ENCODE data around the gene LDOC1. TPM values are rescaled to one million over a fixed set of nuclear protein-coding genes. Genes with fewer than 3 reads are reported as not detected.
"Not testable (repeated sequence)": the region's sequence is repeated elsewhere in the genome, so short reads cannot be mapped to it uniquely, and the experiment has no call there.

Gene LDOC1
- total and polyA plus RNA-seq, 2 of the 8 experiments (the other 6 are each of a cell fraction or from before 2014, with no cell fraction given): 19.1 to 52.4 TPM

- TF ChIP-seq NANOG (IDR thresholded peaks at IDR 0.05; ENCODE audit: insufficient read depth, low read depth, low read length, poor library complexity, severe bottlenecking) (no peak), CBX5 (IDR thresholded peaks at IDR 0.05; ENCODE audit: low read depth, low read length) (no peak), SRF (IDR thresholded peaks at IDR 0.05; ENCODE audit: low read depth, low read length) (no peak)
Observed at GRCh38 chrX:141201962-141202361, 25.0 kb upstream of the LDOC1 start (continued).

- H2BK15ac ChIP-seq (ENCODE audit: low read length); H3K23me2 ChIP-seq (ENCODE audit: low read depth, low read length); H2BK5ac ChIP-seq (ENCODE audit: low read depth, low read length); H3K18ac ChIP-seq (ENCODE audit: extremely low read depth, low read length); CTCF ChIA-PET (ENCODE audit: partially characterized antibody); H4K20me1 ChIP-seq (replicated peaks in 1 of 2; ENCODE audit: control insufficient read depth in 1 of 2, insufficient read depth in 2 of 2, low read length in 2 of 2); FAIRE-seq; H3K79me1 ChIP-seq (ENCODE audit: low read depth, low read length); H3K4ac ChIP-seq (replicated peaks; ENCODE audit: insufficient read length, low read depth, low read length); H3K4me3 ChIP-seq (ENCODE audit: extremely low read depth in 1 of 4, insufficient read depth in 2 of 4, low read depth in 3 of 4, low read length in 4 of 4); POLR2A ChIA-PET (ENCODE audit: partially characterized antibody); H3K23ac ChIP-seq (ENCODE audit: insufficient read length); H2BK12ac ChIP-seq (ENCODE audit: low read depth, low read length); H2AK5ac ChIP-seq (ENCODE audit: low read depth, low read length); H3K14ac ChIP-seq (ENCODE audit: insufficient read length); H2BK20ac ChIP-seq (ENCODE audit: low read length); H2AFZ ChIP-seq (ENCODE audit: low read length); H3K27me3 ChIP-seq (replicated peaks in 1 of 4; ENCODE audit: control insufficient read depth in 3 of 4, extremely low read depth in 1 of 4, insufficient read depth in 3 of 4, low read length in 3 of 4); H2BK120ac ChIP-seq (replicated peaks; ENCODE audit: low read depth, low read length); H3K4me2 ChIP-seq (ENCODE audit: insufficient read depth in 1 of 2, low read depth in 2 of 2, low read length in 2 of 2); H4K5ac ChIP-seq (ENCODE audit: insufficient read length, low read depth, low read length); H3K27ac ChIP-seq (ENCODE audit: low read depth, low read length); DNase-seq (ENCODE audit: low read depth in 1 of 2, low spot score in 2 of 2); H3K36me3 ChIP-seq (ENCODE audit: control insufficient read depth in 2 of 4, insufficient read depth in 4 of 4, low read length in 3 of 4); H3K9ac ChIP-seq (replicated peaks in 1 of 4; ENCODE audit: extremely low read depth in 1 of 4, low read depth in 3 of 4, low read length in 3 of 4); H3K56ac ChIP-seq (replicated peaks; ENCODE audit: insufficient read length, low read depth, low read length); H4K8ac ChIP-seq (ENCODE audit: extremely low read depth, insufficient read depth, low read length); H3K4me1 ChIP-seq (replicated peaks in 1 of 4; ENCODE audit: control insufficient read depth in 3 of 4, insufficient read depth in 4 of 4, low read length in 3 of 4); H3K9me3 ChIP-seq (ENCODE audit: insufficient read depth in 2 of 2, low read depth in 1 of 2, low read length in 1 of 2); H4K91ac ChIP-seq (replicated peaks; ENCODE audit: insufficient read length, low read length); H3K79me2 ChIP-seq (ENCODE audit: control insufficient read depth in 1 of 2, insufficient read depth in 2 of 2, low read length in 2 of 2): not testable (repeated sequence)
- WGBS, 2 experiments (ENCODE audit: extremely low coverage in 1 of 2, insufficient coverage in 1 of 2, insufficient read length in 1 of 2, insufficient replicate concordance in 2 of 2, low coverage in 1 of 2, low lambda C conversion rate in 2 of 2, missing lambda C conversion rate in 1 of 2): no CpG with 5 or more reads among the region's 24 CpGs
Observed at GRCh38 chrX:141188573-141188972, 11.6 kb upstream of the LDOC1 start.

Data from H1 (cell line).